ENCODE results near the gene ICAM3.

GRCh38 chr19:10292789-10293636, 46.4 kb downstream of the ICAM3 start:
- TF ChIP-seq CTCF (IDR thresholded peaks at IDR 0.05; ENCODE audit: low read length) = no peak
- TF ChIP-seq EZH2 (IDR thresholded peaks at IDR 0.05; ENCODE audit: borderline replicate concordance, low read length) = no peak
